Inflammatory macrophage treated with lipopolysaccharide for 4 hours (primary cell): ENCODE results near the gene PARVA.
"Not testable (repeated sequence)": the region's sequence is repeated elsewhere in the genome, so short reads cannot be mapped to it uniquely, and the experiment has no call there.

Source experiments
- DNase-seq: peaks from one replicate; pipeline ENCODE4 v3.0.0-alpha.2; 2020

Gene PARVA

GRCh38 chr11:12377106-12377823 lies at the start of gene PARVA:
Gene PARVA, plus strand, starts transcription at chr11:12377571. Its CDS starts 77 bp downstream, at chr11:12377648.
- no peak for DNase-seq

DNA sequence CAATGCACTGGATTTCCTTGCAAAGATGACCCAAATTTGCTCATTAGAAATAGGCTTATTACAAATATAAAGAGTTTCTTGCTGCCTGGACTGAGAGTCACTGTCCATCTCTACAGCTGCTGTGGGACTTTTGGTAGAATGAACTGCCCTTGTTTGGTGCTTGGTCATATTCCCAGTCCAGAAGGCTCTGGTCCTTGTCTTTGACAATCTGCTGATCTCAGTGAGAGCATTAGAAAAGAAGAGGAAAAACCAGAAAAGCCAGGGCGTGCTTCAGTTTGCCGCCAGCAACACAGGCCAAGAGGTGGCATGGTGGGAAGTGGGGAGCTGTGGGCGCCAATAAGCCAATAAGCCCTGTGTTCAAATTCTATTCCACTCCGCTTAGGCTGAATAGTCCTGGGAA lies 48.2 kb upstream of the PARVA start:
- DNase-seq = no peak

DNA sequence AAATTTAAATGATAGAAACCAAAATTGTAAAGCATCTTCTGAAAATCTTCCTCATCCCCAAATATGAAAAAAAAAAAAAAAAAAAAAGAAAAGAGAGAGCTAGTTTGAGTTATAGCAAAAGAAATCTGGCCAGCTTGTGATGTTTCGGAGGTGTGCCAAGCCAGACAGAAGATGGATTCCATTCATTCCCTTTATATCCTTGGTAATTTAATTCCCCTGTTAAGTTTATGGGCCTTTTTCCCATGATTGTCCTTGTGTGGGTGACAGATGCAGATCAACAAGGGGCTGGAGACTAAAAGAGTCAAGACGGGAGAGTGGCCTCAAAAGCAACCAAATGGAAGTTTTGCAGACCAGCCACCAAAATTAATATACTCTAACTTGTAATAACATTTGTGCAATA lies 47.6 kb upstream of the PARVA start:
- DNase-seq = no peak

- DNase-seq = no peak
These were observed 46.7 kb upstream of the PARVA start for GRCh38 chr11:12330485-12331231.

GRCh38 chr11:12331239-12331874 lies 46.0 kb upstream of the PARVA start:
- peak; percentile 68 for DNase-seq

GRCh38 chr11:12343526-12343925 lies 33.8 kb upstream of the PARVA start:
- DNase-seq = no peak

DNA sequence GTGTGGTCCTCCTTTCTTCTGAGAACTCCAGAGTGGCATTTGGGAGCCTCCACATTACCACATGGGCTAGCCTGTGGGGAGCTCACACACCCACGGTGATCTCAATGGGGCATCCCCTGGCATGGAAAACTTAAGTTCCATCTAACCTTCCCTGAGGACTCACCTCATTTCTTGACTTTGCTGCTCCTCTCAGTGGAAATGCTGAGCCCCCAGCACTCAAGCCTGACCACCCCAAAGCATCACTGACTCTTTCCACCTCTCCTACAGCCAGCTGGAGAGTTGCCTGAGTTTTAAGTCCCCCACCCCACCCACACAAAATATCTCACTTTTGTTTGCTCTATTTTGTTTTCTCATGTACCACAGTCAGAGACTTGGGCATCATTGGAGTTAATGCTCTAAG lies 23.8 kb upstream of the PARVA start:
- DNase-seq = no peak

GRCh38 chr11:12354750-12355545 lies 22.4 kb upstream of the PARVA start:
- DNase-seq = no peak

GRCh38 chr11:12356944-12357655 lies 20.3 kb upstream of the PARVA start:
- DNase-seq = no peak

DNA sequence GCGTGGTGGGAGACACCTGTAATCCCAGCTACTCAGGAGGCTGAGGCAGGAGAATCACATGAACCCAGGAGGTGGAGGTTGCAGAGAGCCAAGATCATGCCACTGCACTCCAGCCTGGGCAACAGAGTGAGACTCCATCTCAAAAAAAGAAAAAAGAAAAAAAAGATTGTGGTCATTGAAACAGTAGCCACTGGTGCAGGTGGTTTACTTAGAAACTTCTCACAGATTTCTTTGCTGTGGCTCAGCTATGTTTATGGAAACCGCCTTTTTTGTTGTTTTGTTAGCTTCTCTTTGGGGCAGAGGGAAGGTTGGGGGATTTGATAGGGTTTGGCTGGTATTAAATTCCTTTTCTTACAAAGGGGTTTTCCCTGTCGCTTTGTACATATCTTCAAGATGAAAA lies 19.7 kb upstream of the PARVA start:
- not testable (repeated sequence) for DNase-seq

DNA sequence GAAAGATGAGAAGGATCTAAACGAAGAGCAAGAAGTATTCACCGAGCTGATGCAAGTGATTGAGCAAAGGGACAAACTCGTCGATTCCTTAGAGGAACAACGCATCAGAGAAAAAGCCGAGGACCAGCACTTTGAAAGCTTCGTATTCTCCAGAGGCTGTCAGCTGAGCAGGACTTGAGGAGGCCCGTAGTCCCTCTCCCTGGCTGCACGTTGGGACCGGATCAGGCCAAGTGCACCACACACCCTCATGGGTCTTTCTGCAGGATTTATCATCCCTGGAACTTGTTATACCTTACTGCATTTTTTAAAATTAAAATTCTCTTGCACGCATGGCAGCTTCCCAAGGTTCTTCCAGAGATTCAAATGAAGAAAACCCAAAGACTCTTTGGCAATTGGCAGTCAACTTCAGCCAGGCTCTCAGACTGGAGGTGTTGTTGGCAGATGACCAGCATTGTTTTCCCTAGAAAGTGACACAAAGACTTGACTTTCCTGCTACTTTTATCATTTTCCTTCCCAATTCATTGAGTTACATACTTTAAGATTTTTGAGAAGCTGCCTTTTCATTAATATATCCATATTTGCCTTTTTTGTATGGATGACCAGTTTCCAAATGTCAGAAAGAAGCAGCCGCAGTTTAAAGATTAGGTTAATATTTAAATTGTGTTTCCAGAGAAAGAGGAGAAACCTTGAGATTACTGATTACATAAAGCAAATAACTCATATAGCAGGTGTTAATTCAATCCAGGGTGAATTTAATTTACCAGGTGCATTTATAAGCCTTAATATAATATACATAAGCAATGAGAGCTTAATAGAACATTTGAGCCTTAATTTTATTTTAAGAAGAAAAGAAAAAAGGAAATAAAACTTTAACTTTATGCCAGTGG lies 18.8 kb upstream of the PARVA start:
- DNase-seq = no peak

DNA sequence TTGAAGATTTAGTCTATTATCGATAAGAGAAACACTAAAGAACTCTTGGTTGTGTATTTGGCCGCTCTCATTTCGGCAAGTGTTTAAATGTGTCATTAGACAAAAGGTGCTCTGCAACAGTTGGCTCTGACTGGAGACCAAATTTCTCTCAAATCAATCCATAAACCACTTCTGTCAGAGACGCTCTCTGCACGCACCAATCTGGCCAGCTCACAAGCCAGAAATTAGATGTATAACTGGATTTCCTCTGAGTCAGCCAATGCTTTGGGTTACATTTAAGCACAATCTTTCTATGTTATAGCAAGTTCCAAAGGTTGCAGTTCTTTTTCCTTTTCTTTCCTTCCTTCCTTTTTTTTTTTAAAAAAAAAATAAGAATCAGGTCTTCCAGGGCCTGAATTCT lies 17.6 kb upstream of the PARVA start:
- DNase-seq = no peak

DNA sequence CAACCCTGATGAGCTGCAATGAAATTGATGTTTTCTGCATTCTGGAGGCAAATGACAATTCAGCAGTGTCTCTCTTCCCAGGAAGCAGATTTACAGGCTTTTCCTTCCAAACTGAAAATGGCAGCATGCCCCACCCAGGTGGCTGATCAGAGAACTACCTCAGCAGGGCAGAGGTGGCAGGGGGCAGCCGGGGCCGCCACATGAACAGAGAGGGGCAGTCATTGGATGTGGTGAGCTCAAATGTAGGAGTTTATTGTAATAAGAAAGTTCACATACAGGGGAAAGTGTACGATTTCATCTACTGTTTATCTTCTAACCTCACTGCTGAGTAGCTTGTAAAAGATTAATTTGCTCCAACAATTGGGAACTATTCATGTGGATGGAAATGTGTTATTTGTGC lies 15.7 kb upstream of the PARVA start:
- DNase-seq = no peak

DNA sequence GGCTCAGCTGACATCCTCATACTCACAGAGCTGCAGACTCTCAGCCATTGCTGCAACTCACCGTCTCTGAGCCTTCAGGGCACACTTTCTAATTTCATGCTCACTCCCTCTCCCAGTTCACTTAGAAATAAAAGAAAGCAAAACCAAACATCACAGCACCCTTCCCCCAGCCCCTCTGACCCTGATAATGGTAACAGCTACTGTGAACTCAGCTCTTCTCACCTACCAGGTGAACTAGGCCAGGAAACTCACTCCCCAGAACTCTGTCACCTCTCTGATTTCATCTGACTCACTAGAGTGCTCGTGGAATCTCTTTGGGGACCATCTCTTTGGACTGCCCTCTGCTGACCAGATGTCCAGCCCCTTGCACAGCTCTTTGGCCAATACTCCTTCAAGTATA lies 14.5 kb upstream of the PARVA start:
- DNase-seq = no peak

DNA sequence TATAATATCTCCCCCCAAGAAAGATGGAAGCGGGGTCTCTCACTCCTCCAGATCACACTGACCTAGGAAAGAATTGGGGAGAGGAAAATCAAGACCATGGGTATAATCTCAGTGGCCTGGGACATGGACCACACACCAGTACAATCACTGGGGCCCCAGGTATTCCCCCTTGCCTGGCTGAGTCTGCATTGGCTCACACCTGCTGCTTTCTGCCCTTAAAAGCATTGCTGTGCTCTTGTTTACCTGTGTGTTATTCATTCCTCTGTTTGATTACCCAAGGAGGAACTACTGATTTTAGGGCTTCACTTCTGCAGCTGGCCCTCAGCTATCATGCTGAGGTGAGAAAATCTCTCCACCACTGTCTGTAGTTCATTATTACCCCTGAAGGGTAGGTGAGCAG lies 14.0 kb upstream of the PARVA start:
- DNase-seq = no peak

DNA sequence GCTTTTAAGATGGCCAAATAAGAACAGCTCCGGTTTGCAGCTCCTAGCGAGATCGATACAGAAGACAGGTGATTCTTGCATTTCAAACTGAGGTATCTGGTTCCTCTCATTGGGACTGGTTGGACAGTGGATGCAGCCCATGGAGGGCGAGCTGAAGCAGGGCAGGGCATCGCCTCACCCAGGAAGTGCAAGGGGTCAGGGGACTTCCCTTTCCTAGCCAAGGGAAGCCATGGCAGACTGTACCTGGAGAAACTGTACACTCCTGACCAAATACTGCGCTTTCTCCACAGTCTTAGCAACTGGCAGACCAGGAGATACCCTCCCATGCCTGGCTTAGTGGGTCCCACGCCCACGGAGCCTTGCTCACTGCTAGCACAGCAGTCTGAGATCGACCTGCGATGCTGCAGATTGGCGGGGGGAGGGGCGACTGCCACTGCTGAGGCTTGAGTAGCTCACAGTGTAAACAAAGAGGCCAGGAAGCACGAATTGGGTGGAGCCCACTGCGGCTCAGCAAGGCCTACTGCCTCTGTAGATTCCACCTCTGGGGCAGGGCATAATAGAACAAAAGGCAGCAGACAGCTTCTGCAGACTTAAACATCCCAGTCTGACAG lies 11.3 kb upstream of the PARVA start:
- not testable (repeated sequence) for DNase-seq

DNA sequence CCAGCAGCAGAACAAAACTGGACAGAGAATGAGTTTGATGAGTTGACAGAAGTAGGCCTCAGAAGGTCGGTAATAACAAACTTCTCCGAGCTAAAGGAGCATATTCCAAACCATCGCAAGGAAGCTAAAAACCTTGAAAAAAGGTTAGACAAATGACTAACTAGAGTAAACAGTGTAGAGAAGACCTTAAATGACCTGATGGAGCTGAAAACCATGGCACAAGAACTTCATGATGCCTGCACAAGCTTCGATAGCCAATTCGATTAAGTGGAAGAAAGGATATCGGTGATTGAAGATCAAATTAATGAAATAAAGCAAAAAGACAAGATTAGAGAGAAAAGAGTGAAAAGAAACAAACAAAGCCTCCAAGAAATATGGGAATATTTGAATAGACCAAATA lies 10.3 kb upstream of the PARVA start:
- DNase-seq = not testable (repeated sequence)

DNA sequence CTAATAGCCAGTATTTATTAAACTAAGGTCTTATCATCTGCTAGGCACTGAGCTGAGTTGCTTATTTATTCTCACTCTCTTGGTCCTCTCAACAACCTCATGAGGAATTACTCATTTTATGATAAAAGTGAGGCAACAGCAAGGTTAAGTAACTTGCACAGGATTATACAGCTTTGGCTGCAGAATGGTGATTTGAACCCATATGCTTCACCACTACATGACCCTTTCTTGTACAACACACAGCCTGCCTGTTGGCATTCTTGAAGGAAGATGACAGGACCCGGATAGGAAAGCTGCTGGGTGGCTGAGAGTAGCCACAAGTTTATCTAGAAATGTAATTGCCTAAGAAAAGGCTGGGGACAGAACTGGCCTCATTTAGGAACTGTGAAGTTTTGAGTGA lies 5.3 kb upstream of the PARVA start:
- no peak for DNase-seq

GRCh38 chr11:12375720-12376119 lies 1.7 kb upstream of the PARVA start:
- DNase-seq = no peak

DNA sequence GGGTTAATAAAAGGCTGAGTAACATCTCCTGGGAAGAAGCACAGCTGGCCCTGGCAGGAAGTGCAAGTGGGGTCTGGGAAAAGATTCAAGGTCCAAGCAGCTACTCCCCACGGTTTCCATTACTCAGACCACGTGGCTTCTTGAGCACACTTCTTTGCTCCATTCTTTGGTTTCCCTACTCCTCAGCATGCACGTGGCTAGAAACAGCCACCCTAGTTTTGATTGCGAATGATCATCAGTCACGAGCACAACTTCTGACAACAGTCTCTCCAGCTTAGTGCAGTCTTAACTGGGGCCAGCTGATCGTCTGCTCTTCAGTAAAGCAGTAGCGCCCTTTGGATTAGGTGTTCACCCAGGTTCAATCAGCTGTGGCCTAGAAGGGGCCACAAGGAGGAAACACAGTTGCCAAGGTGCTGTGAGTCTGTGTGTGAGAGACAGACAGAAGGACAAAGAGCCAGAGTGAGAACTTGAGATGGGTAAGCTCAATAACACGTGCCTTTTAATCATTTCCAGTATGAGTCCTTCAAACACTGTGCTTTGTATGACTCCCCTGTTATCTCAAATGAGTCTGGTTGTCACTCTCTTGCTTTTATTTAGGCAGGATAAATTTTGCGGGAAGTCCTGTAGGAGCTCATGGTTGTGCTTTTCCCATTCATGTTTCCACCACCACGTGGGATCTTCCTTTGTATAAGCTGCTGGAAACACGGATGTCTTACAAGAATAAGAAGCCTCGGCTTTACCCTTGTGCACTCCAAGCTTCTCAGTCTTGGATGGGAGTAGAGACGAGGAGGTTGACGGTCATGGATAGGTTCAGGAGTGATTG lies 901 bp upstream of the PARVA start:
- no peak for DNase-seq
